Measurements from ENCODE around the gene CD300A.

CD300A gene

GRCh38 chr17:74522381-74523105 is 56.1 kb downstream of the CD300A start:
- TF ChIP-seq CTCF (IDR thresholded peaks at IDR 0.05; ENCODE audit: low read depth, low read length): no peak
- H3K4me3 ChIP-seq (ENCODE audit: low read depth, low read length): no peak overlapping the region

- no peak for TF ChIP-seq CTCF (IDR thresholded peaks at IDR 0.05; ENCODE audit: low read depth, low read length)
- H3K4me3 ChIP-seq (ENCODE audit: low read depth, low read length): no peak overlapping the region
These were observed 56.9 kb downstream of the CD300A start for GRCh38 chr17:74523308-74523707.

- TF ChIP-seq CTCF (IDR thresholded peaks at IDR 0.05; ENCODE audit: low read depth, low read length): no peak
- H3K4me3 ChIP-seq (ENCODE audit: low read depth, low read length): no peak overlapping the region
These were observed 58.4 kb downstream of the CD300A start for GRCh38 chr17:74524653-74525464.

GRCh38 chr17:74525465-74525725 is 59.0 kb downstream of the CD300A start:
- H3K4me3 ChIP-seq (ENCODE audit: low read depth, low read length): no peak overlapping the region
- no peak for TF ChIP-seq CTCF (IDR thresholded peaks at IDR 0.05; ENCODE audit: low read depth, low read length)

GRCh38 chr17:74525781-74526288 is 59.4 kb downstream of the CD300A start:
- no peak overlapping the region for H3K4me3 ChIP-seq (ENCODE audit: low read depth, low read length)
- TF ChIP-seq CTCF (IDR thresholded peaks at IDR 0.05; ENCODE audit: low read depth, low read length): no peak

GRCh38 chr17:74526681-74527080 is 60.2 kb downstream of the CD300A start:
- TF ChIP-seq CTCF (IDR thresholded peaks at IDR 0.05; ENCODE audit: low read depth, low read length): no peak

GRCh38 chr17:74527081-74527480 is 60.6 kb downstream of the CD300A start:
- H3K4me3 ChIP-seq (ENCODE audit: low read depth, low read length): no peak overlapping the region
- TF ChIP-seq CTCF (IDR thresholded peaks at IDR 0.05; ENCODE audit: low read depth, low read length): no peak

More at GRCh38 chr17:74526681-74527080, 60.2 kb downstream of the CD300A start:
- H3K4me3 ChIP-seq (ENCODE audit: low read depth, low read length): no peak overlapping the region
